Measurements from ENCODE around the gene TTC6. TPM values are rescaled to one million over a fixed set of nuclear protein-coding genes. Genes with fewer than 3 reads are reported as not detected.

TTC6 gene
- total RNA-seq, 1 donor from 2014 or later, result 9.2 TPM

DNA sequence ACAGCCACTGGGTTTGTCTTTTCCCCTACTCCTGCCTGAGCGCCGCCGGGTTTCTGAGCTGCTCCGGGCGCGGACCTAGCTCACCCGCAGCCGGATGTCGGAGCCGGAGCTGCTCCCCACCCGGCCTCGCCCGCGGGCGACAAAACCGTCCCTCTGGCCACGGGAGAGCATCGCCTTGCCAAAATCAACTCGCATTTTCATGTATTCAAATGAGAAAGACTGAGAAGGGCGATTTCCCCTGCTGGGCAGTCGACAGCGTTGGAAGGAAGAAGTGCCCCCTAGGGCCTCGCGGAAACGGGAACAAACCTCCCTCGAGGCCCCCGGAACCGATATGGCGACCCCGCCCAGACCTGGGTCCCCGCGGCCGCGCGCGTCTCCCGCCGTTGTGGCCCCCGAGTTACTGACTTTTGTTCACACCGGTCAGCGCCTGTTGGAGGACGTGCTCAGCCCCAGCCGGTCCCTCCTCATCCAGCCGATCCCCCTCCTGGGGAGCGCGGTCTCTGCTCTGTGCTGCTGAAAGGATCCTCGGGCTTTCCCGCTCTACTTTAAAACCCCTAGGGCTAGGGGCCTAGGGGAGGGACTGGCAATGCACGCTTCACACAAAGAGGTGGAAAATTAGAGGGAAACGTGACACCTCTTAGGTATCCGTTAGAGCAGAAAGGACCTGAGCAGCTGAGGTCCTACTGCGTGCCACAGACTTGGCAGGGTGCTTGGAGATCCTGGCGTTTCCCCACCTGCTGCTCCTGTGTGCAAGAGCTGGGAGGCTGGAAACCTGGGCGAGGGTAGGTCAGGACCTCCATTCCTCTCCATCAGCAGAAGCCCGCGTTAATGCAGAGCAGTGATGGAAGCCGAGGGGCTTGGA lies 4.3 kb downstream of the TTC6 start:
- H3K27me3 ChIP-seq (ENCODE audit: low read depth), result peaks cover 91% of the 10 kb centered on the region
- H3K4me1 ChIP-seq, result peaks cover 38% of the 10 kb centered on the region
- peak overlapping the region; percentile 81 for H3K27ac ChIP-seq
- H3K36me3 ChIP-seq, result no peaks in the 10 kb centered on the region
- peak overlapping the region; percentile 51 for H3K4me3 ChIP-seq
- intact Hi-C loops (cut with DNase I), result no loop called here
- ATAC-seq (no peak), DNase-seq (peak; percentile 46)
- no peaks in the 10 kb centered on the region for H3K9me3 ChIP-seq
- TF ChIP-seq, protein P1, sequence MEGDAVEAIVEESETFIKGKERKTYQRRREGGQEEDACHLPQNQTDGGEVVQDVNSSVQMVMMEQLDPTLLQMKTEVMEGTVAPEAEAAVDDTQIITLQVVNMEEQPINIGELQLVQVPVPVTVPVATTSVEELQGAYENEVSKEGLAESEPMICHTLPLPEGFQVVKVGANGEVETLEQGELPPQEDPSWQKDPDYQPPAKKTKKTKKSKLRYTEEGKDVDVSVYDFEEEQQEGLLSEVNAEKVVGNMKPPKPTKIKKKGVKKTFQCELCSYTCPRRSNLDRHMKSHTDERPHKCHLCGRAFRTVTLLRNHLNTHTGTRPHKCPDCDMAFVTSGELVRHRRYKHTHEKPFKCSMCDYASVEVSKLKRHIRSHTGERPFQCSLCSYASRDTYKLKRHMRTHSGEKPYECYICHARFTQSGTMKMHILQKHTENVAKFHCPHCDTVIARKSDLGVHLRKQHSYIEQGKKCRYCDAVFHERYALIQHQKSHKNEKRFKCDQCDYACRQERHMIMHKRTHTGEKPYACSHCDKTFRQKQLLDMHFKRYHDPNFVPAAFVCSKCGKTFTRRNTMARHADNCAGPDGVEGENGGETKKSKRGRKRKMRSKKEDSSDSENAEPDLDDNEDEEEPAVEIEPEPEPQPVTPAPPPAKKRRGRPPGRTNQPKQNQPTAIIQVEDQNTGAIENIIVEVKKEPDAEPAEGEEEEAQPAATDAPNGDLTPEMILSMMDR (IDR thresholded peaks at IDR 0.05), result no peak

DNA sequence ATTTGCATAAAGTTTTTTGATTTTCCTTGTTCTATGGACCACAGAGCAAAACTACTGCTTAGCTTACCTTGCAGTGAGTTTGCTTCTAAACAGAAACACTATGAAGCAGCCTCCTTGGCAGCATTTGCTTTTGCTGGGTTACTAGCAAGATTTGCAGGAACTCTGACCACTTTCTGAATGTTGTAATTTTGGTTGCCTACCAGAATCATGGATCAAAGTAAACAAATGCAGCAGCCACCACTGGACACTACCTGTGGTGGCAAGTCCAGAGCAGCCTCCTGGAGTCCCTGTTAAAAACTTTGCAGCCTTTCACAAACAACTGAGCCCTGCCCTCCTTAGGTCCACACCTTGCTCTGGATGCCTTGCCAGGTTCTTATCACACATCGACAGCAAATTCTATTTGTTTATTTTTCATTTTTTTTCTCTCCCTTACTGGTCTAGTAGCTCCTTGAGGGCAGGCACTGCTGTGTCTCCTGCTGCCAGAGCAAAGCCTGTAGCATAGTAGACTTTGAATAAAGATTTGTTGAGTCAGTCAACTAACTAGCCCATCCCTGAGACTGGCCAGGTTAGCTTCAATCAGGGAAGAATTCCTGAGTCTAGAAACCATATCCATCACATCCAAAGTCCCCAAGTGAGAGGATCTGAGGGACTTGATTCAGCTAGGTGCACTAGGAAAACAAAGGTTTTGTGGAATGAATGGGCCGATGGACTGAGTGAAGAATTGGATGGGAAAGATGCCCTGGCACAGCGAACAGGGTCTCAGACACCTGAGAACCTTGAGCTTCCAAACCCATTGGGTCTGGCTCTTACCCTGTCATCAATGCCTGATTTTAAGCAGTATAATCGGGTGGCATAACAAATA lies 5.7 kb downstream of the TTC6 start:
- no peak for ATAC-seq
- no peak for DNase-seq
- H3K4me3 ChIP-seq, result no peak overlapping the region
- TF ChIP-seq, protein P1 (IDR thresholded peaks at IDR 0.05), result no peak
- H3K4me1 ChIP-seq, result peaks cover 28% of the 10 kb centered on the region
- H3K36me3 ChIP-seq, result no peaks in the 10 kb centered on the region
- H3K27me3 ChIP-seq (ENCODE audit: low read depth), result peaks cover 81% of the 10 kb centered on the region
- no peak overlapping the region for H3K27ac ChIP-seq
- intact Hi-C loops (cut with DNase I), result no loop called here
- no peaks in the 10 kb centered on the region for H3K9me3 ChIP-seq

DNA sequence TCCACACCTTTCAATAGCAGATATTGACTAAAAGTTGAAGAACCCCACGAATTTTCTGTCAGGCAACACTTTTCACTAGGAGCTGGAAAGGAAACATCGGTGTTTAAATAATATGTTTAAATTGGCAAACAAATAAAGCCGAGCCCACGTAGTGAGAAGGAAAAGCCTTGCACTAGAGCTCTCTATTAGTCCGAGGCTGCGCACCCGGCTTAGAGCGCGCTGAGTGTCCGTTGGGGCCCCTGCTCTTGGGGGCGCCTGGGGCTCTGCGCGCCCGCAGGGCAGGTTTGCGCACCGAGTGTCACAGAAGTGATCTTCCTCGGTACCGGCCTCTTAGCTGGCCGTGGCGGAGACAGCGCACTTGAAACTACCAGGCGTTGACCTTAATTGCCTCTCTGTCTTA lies 6.4 kb downstream of the TTC6 start:
- no peak for DNase-seq
- Histone ChIP-seq H3K27me3 (ENCODE audit: low read depth) (peaks cover 73% of the 10 kb centered on the region), H3K27ac (no peak overlapping the region), H3K4me1 (peaks cover 21% of the 10 kb centered on the region), H3K9me3 (no peaks in the 10 kb centered on the region), H3K4me3 (no peak overlapping the region), H3K36me3 (no peaks in the 10 kb centered on the region)
- TF ChIP-seq, protein P1 (IDR thresholded peaks at IDR 0.05), result no peak
- intact Hi-C loops (cut with DNase I), result no loop called here
- no peak for ATAC-seq

DNA sequence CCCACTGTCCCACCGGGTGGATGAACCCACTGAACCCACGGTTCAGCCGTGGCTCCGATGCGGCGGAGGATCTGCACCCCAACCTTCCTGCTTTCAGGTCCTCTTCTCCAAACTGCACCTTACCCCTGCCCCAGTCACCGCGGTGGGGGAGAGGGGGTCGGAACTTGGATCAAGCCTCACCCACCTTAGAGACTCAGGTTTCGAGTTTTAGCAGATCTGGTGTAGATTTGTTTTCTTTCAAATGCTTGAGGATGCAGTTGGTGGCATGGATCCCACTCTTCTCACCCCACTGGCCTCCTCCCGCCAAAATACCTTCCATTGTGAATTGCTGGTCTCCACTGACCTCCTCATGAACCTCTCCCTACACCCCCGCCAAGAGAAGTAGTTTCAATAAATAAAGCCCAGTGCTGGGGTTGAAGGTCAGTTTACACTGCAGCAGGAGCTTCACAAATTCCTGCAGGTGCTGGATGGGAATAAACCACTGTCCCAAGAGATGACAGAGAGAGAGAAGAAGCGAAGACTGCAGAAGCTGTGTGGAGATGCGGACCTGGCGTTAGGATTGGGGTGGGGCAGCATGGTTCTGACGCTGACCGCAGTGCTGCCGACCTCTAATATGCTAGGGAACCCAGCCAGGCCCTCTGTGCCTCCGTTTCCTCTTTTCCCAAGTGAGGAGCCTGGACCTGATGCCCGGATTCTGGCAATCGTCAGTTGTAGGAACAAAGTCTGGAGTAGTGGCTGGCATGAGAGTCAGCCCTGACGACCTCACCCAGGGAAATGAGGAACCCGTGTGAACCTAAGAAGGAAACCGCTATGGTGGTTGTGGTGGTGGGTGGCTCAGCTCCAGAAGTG lies 7.4 kb downstream of the TTC6 start:
- intact Hi-C loops (cut with DNase I), result no loop called here
- no peak for ATAC-seq
- Histone ChIP-seq H3K4me3 (no peak overlapping the region), H3K27ac (no peak overlapping the region), H3K4me1 (peaks cover 15% of the 10 kb centered on the region), H3K36me3 (no peaks in the 10 kb centered on the region), H3K27me3 (ENCODE audit: low read depth) (peaks cover 64% of the 10 kb centered on the region), H3K9me3 (no peaks in the 10 kb centered on the region)
- TF ChIP-seq, protein P1 (IDR thresholded peaks at IDR 0.05), result no peak
- no peak for DNase-seq

DNA sequence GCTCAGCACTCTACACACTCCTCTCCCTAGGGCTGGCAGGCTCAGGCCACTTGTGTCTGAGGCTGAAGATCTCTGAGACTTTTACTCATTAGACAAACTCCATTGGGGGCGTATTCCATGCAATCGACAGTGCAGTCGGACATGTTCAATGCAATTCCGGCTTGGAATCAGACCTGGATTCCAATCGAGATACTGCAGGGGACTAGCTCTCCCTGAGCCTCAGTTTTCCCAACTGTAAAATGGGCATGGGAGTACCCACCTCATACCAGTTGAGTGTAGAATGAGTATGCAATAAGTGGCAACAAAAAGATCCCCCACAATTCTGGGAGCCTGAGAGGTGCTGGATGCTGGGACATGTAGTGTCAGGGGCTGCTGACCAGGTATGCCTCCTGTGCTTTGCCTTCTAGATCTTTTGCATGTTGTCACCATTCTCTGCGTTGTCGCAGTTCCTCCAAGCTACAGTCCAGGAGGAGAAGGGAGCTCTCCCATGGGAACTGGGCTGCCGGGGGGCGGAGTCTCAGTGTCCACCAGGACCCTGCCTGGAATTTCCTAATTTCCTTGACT lies 8.3 kb downstream of the TTC6 start:
- Histone ChIP-seq H3K4me3 (no peak overlapping the region), H3K27ac (no peak overlapping the region), H3K9me3 (no peaks in the 10 kb centered on the region), H3K36me3 (no peaks in the 10 kb centered on the region), H3K4me1 (peaks cover 14% of the 10 kb centered on the region), H3K27me3 (ENCODE audit: low read depth) (peaks cover 54% of the 10 kb centered on the region)
- intact Hi-C loops (cut with DNase I), result no loop called here
- TF ChIP-seq, protein P1 (IDR thresholded peaks at IDR 0.05), result no peak
- DNase-seq (no peak), ATAC-seq (no peak)

All from lower lobe of right lung (tissue), 2 donors.